Calu3 (cell line): Measurements from ENCODE around the gene HOXC6. TPM values are rescaled to one million over a fixed set of nuclear protein-coding genes. Genes with fewer than 3 reads are reported as not detected.

Source experiments
- BruUV-seq: library from RNA; stranded (reverse); fragments of 400-500 nt; replicated peaks from 2 replicates; lab custom pipeline; 2021; lab: Mats Ljungman, UMichigan
- CTCF ChIA-PET: fragments of 300-600 bp; sonication (Branson Sonifier 250); formaldehyde crosslinking; loops from one replicate; lab custom pipeline; 2022; ENCODE audit warnings: antibody characterized with exemption; lab: Charles Lee
- DNase-seq: peaks from one replicate; pipeline ENCODE4 v3.0.0; 2022
- H3K27ac Mint-ChIP-seq: one replicate; pipeline ENCODE4 v1.8.0; 2022; ENCODE audit warnings: mixed read lengths; ENCODE audit not compliant: unreplicated experiment
- H3K27me3 Mint-ChIP-seq: one replicate; pipeline ENCODE4 v1.8.0; 2022; ENCODE audit warnings: mixed read lengths; ENCODE audit not compliant: unreplicated experiment
- H3K36me3 Mint-ChIP-seq: one replicate; pipeline ENCODE4 v1.8.0; 2022; ENCODE audit warnings: mild to moderate bottlenecking, moderate library complexity, mixed read lengths; ENCODE audit not compliant: insufficient read depth, unreplicated experiment
- H3K4me1 Mint-ChIP-seq: one replicate; pipeline ENCODE4 v1.8.0; 2022; ENCODE audit warnings: mild to moderate bottlenecking, low read depth, mixed read lengths; ENCODE audit not compliant: unreplicated experiment
- H3K4me3 Mint-ChIP-seq: one replicate; pipeline ENCODE4 v1.8.0; 2022; ENCODE audit warnings: mild to moderate bottlenecking, low read depth, moderate library complexity, mixed read lengths; ENCODE audit not compliant: unreplicated experiment
- H3K9me3 Mint-ChIP-seq: one replicate; pipeline ENCODE4 v1.8.0; 2022; ENCODE audit warnings: low read depth, mixed read lengths; ENCODE audit not compliant: unreplicated experiment
- intact Hi-C: fragments of 100-400 bp; cut with micrococcal nuclease; formaldehyde crosslinking; loops from one replicate; pipeline ENCODE4 v1.10.0; 2022; ENCODE audit not compliant: unreplicated experiment
- total RNA-seq: library from RNA; stranded (reverse); gene quantifications from 2 replicates; pipeline ENCODE4 v1.2.3, GENCODE V29; 2022
- TF ChIP-seq, protein P1 (sequence below): fragments of 200-600 bp; IDR thresholded peaks from one replicate; pipeline ENCODE4 v1.8.0; 2022; ENCODE audit warnings: antibody characterized with exemption; ENCODE audit not compliant: unreplicated experiment

Gene HOXC6
- total RNA-seq, 1 experiment from 2014 or later, result 1.2 TPM

DNA sequence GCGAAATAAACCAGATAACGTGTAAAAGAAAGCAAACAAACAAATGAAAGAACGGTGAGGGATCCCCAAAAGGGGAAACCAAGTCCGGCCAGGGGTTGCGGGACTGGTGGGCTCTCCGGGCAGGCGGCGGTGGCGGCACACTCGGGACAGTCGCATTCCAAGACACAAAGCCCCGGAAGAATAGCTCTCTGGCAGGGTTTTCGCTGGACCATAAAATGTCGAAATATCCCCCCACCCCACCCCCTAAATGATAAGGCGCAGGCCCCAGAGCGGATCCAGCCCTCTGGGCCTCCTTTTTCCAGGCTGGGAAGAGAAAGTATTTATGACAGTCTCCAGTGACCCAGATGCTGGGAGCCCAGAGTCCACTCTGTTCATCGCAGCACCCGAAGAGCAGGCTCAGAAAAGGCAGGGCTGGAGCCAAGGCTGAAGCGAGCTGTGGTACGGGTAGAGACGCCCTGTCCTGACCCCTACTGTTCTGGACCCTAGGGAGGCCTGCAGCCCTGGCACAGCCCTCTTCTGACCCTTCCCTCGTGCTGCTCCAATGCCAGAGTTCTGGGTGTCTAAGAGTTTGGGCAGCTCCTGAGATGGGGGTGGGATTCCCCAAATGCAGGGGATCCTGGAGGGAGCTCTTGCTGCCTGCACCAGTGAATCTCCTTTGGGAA lies 21.6 kb upstream of the HOXC6 start:
- TF ChIP-seq, protein P1, sequence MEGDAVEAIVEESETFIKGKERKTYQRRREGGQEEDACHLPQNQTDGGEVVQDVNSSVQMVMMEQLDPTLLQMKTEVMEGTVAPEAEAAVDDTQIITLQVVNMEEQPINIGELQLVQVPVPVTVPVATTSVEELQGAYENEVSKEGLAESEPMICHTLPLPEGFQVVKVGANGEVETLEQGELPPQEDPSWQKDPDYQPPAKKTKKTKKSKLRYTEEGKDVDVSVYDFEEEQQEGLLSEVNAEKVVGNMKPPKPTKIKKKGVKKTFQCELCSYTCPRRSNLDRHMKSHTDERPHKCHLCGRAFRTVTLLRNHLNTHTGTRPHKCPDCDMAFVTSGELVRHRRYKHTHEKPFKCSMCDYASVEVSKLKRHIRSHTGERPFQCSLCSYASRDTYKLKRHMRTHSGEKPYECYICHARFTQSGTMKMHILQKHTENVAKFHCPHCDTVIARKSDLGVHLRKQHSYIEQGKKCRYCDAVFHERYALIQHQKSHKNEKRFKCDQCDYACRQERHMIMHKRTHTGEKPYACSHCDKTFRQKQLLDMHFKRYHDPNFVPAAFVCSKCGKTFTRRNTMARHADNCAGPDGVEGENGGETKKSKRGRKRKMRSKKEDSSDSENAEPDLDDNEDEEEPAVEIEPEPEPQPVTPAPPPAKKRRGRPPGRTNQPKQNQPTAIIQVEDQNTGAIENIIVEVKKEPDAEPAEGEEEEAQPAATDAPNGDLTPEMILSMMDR, result no peak
- DNase-seq, result no peak
- Mint-ChIP-seq H3K27ac (no peak overlapping the region), H3K27me3 (peaks cover 100% of the 10 kb centered on the region), H3K4me3 (peak overlapping the region; percentile 28), H3K36me3 (peaks cover 4% of the 10 kb centered on the region), H3K9me3 (no peaks in the 10 kb centered on the region), H3K4me1 (peaks cover 18% of the 10 kb centered on the region)
- no TSS peak for BruUV-seq
- intact Hi-C loops, result loop anchor here (1.0 to 2.0 kb wide), 2 partner anchors 194 to 201 kb away; no protein-coding TSS in a partner anchor
- CTCF ChIA-PET, result interaction anchor here (0.6 to 2.7 kb wide), 7 partner anchors 10 to 200 kb away, joined by 3 to 45 read pairs (median 10); partner anchors contain the start of gene HOXC5

DNA sequence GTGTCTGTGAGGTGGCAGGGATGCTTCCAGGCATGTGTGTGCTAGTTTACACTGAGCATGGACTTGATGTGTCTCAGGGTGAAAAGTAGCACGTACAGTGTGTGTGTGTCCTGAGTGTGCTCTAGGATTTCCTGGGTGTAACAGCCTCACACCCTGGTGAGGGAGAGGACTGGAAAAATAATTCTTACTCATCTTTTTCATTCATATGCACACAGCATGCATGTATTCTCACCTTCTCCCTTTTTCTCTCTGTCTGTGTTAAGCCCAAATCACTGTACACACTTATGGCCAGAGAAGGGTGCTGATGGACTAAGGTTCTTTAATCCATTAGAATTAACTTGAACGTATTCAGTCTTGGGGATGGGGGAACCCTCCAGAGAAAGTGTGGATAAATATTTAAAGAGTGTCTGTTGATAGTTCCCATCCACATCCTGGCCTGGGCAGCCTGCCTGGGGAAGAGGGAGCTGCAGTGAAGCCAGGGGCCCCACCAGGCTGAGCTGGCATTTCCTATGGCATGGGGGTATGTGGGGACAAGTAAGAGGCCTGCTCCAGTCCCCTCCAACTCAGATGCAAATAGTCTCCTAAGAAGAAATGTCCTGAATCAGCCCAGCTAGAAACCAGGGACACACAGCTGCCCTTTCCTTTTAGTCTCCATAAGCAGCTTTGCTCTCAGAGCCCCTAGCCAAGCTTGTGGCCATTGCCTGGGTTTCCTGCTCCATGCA lies 20.5 kb upstream of the HOXC6 start:
- Mint-ChIP-seq H3K36me3 (peaks cover 4% of the 10 kb centered on the region), H3K9me3 (no peaks in the 10 kb centered on the region), H3K27ac (no peak overlapping the region), H3K27me3 (peaks cover 100% of the 10 kb centered on the region), H3K4me3 (no peak overlapping the region), H3K4me1 (peaks cover 20% of the 10 kb centered on the region)
- intact Hi-C loops, result loop anchor here (2.0 kb wide), 1 partner anchor 193 kb away; no protein-coding TSS in a partner anchor
- BruUV-seq, result no TSS peak
- TF ChIP-seq, protein P1, result no peak
- DNase-seq, result no peak
- CTCF ChIA-PET, result interaction anchor here (1.2 to 2.9 kb wide), 5 partner anchors 17 to 201 kb away, joined by 6 to 31 read pairs (median 24); partner anchors contain the start of gene HOXC5

DNA sequence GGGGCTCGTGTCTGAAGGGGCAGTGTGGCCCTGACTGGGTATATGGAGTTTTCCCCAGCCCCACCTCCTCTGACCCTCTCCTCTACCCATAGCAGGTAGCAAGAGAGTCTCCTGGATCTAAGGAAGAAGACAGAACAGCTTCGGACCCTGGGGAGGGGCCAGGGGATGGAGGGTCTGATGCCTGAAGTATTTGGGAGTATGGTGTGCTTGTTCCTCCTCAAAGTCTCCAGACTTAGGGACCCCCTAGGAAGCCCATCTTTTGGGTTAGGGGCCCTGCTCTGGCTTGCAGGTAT lies 20.0 kb upstream of the HOXC6 start:
- DNase-seq, result no peak
- H3K4me3 Mint-ChIP-seq, result no peak overlapping the region
- peaks cover 100% of the 10 kb centered on the region for H3K27me3 Mint-ChIP-seq
- H3K9me3 Mint-ChIP-seq, result no peaks in the 10 kb centered on the region
- no TSS peak for BruUV-seq
- H3K27ac Mint-ChIP-seq, result no peak overlapping the region
- intact Hi-C loops, result no loop called here
- peaks cover 4% of the 10 kb centered on the region for H3K36me3 Mint-ChIP-seq
- TF ChIP-seq, protein P1, result no peak
- CTCF ChIA-PET, result interaction anchor here (1.0 to 2.9 kb wide), 7 partner anchors 9 to 203 kb away, joined by 6 to 31 read pairs (median 18); no protein-coding TSS in a partner anchor
- H3K4me1 Mint-ChIP-seq, result peaks cover 20% of the 10 kb centered on the region

DNA sequence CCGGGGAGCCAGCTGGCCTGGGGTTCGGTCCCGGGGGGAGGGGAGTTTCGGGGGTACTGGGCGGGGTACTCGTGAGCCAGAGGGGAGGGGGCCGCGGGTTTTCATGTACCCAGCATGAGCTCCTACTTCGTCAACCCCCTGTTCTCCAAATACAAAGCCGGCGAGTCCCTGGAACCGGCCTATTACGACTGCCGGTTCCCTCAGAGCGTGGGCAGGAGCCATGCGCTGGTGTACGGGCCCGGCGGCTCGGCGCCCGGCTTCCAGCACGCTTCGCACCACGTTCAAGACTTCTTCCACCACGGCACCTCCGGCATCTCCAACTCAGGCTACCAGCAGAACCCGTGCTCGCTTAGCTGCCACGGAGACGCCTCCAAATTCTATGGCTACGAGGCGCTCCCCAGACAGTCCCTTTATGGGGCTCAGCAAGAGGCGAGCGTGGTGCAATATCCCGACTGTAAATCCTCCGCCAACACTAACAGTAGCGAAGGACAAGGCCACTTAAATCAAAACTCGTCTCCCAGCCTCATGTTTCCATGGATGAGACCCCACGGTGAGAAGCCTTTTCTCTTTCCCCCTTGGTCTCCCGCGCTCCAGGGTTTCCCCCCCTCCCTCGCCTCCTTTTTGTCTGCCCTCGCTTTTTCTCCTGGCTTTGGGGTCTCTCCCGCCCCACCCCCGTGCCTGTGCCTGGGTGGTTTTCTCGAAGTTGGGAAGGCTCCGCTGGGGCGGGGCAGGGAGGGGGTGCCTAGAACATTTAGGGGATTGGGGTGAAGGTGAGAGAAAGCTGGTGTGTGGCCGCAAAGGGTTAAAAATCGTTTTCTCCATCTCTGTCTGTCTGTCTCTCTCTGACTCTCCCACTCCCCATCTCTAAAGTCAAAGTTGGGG lies 18.8 kb upstream of the HOXC6 start:
- intact Hi-C loops, result no loop called here
- Mint-ChIP-seq H3K9me3 (no peaks in the 10 kb centered on the region), H3K4me3 (peak overlapping the region; percentile 58), H3K27me3 (peaks cover 100% of the 10 kb centered on the region), H3K27ac (no peak overlapping the region), H3K36me3 (peaks cover 4% of the 10 kb centered on the region), H3K4me1 (peaks cover 20% of the 10 kb centered on the region)
- TF ChIP-seq, protein P1, result no peak
- DNase-seq, result peak; percentile 25
- CTCF ChIA-PET, result interaction anchor here (0.6 to 2.9 kb wide), 33 partner anchors 8 to 628 kb away, joined by 3 to 31 read pairs (median 6); partner anchors contain the start of genes HOXC11, HOXC12, HOXC5 and HOXC6
- no TSS peak for BruUV-seq
